ENCODE measurements around the gene SLC35B2. TPM values are rescaled to one million over a fixed set of nuclear protein-coding genes. Genes with fewer than 3 reads are reported as not detected.

The SLC35B2 gene
- total RNA-seq, 3 donors from 2014 or later: 32.8 to 50.5 (median 38.1) TPM

DNA sequence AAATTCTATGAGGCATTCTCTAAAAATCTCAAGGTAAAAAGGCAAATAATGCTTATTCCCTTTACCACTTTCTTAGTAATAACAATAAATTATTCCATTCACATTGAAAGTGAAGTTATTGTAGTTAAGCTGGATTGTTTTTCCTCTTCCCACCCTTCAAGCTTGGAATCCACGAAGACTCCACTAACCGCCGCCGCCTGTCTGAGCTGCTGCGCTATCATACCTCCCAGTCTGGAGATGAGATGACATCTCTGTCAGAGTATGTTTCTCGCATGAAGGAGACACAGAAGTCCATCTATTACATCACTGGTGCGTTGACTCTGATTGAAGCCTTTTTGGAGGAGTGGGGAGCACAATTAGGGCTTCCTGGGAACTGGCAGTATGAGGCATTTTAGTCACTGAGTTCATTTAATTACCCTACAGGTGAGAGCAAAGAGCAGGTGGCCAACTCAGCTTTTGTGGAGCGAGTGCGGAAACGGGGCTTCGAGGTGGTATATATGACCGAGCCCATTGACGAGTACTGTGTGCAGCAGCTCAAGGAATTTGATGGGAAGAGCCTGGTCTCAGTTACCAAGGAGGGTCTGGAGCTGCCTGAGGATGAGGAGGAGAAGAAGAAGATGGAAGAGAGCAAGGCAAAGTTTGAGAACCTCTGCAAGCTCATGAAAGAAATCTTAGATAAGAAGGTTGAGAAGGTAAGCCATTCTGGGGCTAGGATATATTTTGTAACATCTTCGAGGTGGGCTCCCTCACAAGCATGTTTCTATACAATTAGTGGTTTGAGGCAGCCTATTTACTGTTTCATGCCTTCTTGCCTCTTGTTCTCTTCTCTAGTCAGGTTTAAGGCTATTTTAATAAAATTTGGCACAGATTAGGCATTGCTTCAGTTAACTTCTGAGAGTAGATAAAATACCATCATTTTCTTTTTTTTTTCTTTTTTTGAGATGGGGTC lies 5.5 kb downstream of the SLC35B2 start:
- H3K27ac ChIP-seq: no peak overlapping the region
- peaks cover 4% of the 10 kb centered on the region for H3K36me3 ChIP-seq
- peaks cover 6 to 24% of the 10 kb centered on the region in 2 donors for H3K4me1 ChIP-seq
- H3K4me3 ChIP-seq: no peak overlapping the region
- intact Hi-C loops (cut with DNase I; ENCODE audit: low total_unique reads): no loop called here
- DNase-seq (ENCODE audit: low spot score in 2 of 2): no peak
- TF ChIP-seq POLR2AphosphoS5 (IDR thresholded peaks at IDR 0.05): no peak
- TF ChIP-seq, protein P1, sequence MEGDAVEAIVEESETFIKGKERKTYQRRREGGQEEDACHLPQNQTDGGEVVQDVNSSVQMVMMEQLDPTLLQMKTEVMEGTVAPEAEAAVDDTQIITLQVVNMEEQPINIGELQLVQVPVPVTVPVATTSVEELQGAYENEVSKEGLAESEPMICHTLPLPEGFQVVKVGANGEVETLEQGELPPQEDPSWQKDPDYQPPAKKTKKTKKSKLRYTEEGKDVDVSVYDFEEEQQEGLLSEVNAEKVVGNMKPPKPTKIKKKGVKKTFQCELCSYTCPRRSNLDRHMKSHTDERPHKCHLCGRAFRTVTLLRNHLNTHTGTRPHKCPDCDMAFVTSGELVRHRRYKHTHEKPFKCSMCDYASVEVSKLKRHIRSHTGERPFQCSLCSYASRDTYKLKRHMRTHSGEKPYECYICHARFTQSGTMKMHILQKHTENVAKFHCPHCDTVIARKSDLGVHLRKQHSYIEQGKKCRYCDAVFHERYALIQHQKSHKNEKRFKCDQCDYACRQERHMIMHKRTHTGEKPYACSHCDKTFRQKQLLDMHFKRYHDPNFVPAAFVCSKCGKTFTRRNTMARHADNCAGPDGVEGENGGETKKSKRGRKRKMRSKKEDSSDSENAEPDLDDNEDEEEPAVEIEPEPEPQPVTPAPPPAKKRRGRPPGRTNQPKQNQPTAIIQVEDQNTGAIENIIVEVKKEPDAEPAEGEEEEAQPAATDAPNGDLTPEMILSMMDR (IDR thresholded peaks at IDR 0.05): no peak
- no peak for TF ChIP-seq POLR2A (IDR thresholded peaks at IDR 0.05)
- H3K27me3 ChIP-seq: no peaks in the 10 kb centered on the region
- no peaks in the 10 kb centered on the region for H3K9me3 ChIP-seq

DNA sequence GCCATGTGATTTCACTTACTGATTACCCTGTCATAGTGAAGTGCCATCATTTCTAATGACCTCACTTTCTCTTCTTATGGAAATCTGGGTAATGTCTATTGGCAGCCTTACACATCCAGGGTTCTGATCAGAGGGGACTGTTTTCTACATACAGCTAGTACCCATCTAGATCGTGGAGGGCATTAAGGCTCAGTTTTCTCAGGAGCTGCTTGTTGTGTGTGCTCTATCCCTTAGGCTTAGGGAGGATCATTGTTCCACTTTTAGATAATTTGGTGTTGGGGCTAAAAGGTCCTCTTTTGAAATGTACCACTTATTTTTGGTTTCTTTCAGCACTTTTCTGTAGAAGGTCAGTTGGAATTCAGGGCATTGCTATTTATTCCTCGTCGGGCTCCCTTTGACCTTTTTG lies 6.6 kb downstream of the SLC35B2 start:
- Histone ChIP-seq H3K4me3 (no peak overlapping the region), H3K27me3 (no peaks in the 10 kb centered on the region), H3K36me3 (peaks cover 4% of the 10 kb centered on the region), H3K4me1 (peaks cover 0 to 14% of the 10 kb centered on the region in 2 donors), H3K27ac (peak overlapping the region; percentile 8 to 36), H3K9me3 (no peaks in the 10 kb centered on the region)
- no peak for DNase-seq (ENCODE audit: low spot score in 2 of 2)
- intact Hi-C loops (cut with DNase I; ENCODE audit: low total_unique reads): no loop called here
- TF ChIP-seq POLR2A (IDR thresholded peaks at IDR 0.05): no peak
- TF ChIP-seq, protein P1 (IDR thresholded peaks at IDR 0.05): no peak
- no peak for TF ChIP-seq POLR2AphosphoS5 (IDR thresholded peaks at IDR 0.05)

DNA sequence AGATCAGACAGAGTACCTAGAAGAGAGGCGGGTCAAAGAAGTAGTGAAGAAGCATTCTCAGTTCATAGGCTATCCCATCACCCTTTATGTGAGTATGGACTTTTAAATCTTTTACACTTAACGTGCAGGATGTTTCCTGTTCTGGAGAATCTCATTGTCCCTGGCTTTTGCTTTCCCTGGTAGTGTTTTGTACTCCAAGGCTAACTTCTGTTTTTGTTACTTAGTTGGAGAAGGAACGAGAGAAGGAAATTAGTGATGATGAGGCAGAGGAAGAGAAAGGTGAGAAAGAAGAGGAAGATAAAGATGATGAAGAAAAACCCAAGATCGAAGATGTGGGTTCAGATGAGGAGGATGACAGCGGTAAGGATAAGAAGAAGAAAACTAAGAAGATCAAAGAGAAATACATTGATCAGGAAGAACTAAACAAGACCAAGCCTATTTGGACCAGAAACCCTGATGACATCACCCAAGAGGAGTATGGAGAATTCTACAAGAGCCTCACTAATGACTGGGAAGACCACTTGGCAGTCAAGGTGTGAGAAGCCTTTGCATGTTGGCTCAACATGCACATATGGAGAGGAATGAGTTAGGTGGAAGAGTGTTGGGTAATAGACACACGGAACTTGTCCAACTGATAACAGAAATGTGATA lies 7.1 kb downstream of the SLC35B2 start:
- intact Hi-C loops (cut with DNase I; ENCODE audit: low total_unique reads): no loop called here
- Histone ChIP-seq H3K36me3 (peaks cover 4% of the 10 kb centered on the region), H3K27me3 (no peaks in the 10 kb centered on the region), H3K4me3 (no peak overlapping the region), H3K9me3 (no peaks in the 10 kb centered on the region), H3K4me1 (peaks cover 0 to 13% of the 10 kb centered on the region in 2 donors), H3K27ac (peak overlapping the region; percentile 8 to 36)
- TF ChIP-seq POLR2AphosphoS5 (IDR thresholded peaks at IDR 0.05): no peak
- DNase-seq (ENCODE audit: low spot score in 2 of 2): no peak

DNA sequence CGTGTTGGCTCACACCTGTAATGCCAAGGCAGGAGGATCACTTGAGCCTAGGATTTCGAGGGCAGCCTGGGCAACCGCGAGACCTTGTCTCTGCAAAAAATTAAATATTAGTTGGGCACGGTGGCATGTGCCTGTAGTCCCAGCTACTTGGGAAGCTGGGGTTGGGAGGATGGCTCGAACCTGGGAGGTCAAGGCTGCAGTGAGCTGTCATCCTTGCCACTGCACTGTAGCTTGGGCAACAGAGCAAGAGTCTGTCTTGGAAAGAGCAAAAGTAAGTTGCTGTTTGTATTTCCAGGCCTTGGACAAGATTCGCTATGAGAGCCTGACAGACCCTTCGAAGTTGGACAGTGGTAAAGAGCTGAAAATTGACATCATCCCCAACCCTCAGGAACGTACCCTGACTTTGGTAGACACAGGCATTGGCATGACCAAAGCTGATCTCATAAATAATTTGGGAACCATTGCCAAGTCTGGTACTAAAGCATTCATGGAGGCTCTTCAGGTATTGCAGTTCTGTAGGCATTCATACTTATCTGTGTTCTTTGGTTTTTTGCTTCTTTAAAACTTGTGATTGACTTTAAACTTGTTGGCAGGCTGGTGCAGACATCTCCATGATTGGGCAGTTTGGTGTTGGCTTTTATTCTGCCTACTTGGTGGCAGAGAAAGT lies 8.1 kb downstream of the SLC35B2 start:
- no peak for DNase-seq (ENCODE audit: low spot score in 2 of 2)
- TF ChIP-seq POLR2AphosphoS5 (IDR thresholded peaks at IDR 0.05): peak in 1 of 3 donors; percentile 17
- no peak for TF ChIP-seq POLR2A (IDR thresholded peaks at IDR 0.05)
- TF ChIP-seq, protein P1 (IDR thresholded peaks at IDR 0.05): no peak
- Histone ChIP-seq H3K4me3 (peak overlapping the region in 2 of 3 donors; percentile 69 to 94), H3K4me1 (peaks cover 0 to 13% of the 10 kb centered on the region in 2 donors), H3K36me3 (peaks cover 4% of the 10 kb centered on the region), H3K27ac (peak overlapping the region; percentile 10 to 100), H3K27me3 (no peaks in the 10 kb centered on the region), H3K9me3 (no peaks in the 10 kb centered on the region)
- intact Hi-C loops (cut with DNase I; ENCODE audit: low total_unique reads): no loop called here

DNA sequence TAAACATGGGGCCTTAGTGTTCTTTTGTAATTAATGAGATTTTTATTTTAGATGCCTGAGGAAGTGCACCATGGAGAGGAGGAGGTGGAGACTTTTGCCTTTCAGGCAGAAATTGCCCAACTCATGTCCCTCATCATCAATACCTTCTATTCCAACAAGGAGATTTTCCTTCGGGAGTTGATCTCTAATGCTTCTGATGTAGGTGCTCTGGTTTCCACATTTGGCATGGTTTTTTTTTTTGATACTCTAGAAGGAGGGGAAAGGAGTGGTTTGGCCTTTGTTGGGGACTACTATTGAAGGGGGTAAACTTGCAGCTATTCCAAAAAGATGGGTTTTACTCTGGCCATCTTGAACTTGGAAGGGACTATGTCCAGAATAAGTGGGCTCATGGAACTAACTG lies 8.7 kb downstream of the SLC35B2 start:
- H3K9me3 ChIP-seq: no peaks in the 10 kb centered on the region
- TF ChIP-seq, protein P1 (IDR thresholded peaks at IDR 0.05): no peak
- no peak for TF ChIP-seq POLR2A (IDR thresholded peaks at IDR 0.05)
- TF ChIP-seq POLR2AphosphoS5 (IDR thresholded peaks at IDR 0.05): no peak
- peak overlapping the region; percentile 69 to 95 (median 94) for H3K4me3 ChIP-seq
- peaks cover 0 to 13% of the 10 kb centered on the region in 2 donors for H3K4me1 ChIP-seq
- intact Hi-C loops (cut with DNase I; ENCODE audit: low total_unique reads): no loop called here
- no peak for DNase-seq (ENCODE audit: low spot score in 2 of 2)
- H3K27me3 ChIP-seq: no peaks in the 10 kb centered on the region
- peak overlapping the region; percentile 93 to 100 for H3K27ac ChIP-seq
- peaks cover 4% of the 10 kb centered on the region for H3K36me3 ChIP-seq

Measured in breast epithelium (tissue), 4 donors.